HEK293 (cell line): Measurements from ENCODE around the gene R3HDM2.

Experiments used
- AEBP2 ChIP-seq: fragments of 450-650 bp; formaldehyde crosslinking; IDR thresholded peaks from 2 replicates; pipeline ENCODE4 v1.5.1; 2016; ENCODE audit warnings: missing biosample characterization, missing genetic modification characterization, borderline replicate concordance
- ATF2 ChIP-seq: fragments of 450-650 bp; formaldehyde crosslinking; IDR thresholded peaks from 2 replicates; pipeline ENCODE4 v1.5.1; 2016; ENCODE audit warnings: missing biosample characterization, missing genetic modification characterization, low read depth
- CTCF ChIP-seq: fragments of 450-650 bp; formaldehyde crosslinking; IDR thresholded peaks from 2 replicates; pipeline ENCODE4 v1.5.1; 2016; ENCODE audit warnings: missing biosample characterization, missing genetic modification characterization
- FEZF1 ChIP-seq: fragments of 450-650 bp; formaldehyde crosslinking; IDR thresholded peaks from 2 replicates; pipeline ENCODE4 v1.5.1; 2016; ENCODE audit warnings: missing biosample characterization, missing genetic modification characterization
- KLF16 ChIP-seq: fragments of 450-650 bp; formaldehyde crosslinking; IDR thresholded peaks from 2 replicates; pipeline ENCODE4 v1.5.1; 2017; ENCODE audit warnings: missing biosample characterization, missing genetic modification characterization
- KLF17 ChIP-seq: fragments of 450-650 bp; formaldehyde crosslinking; IDR thresholded peaks from 2 replicates; pipeline ENCODE4 v1.5.1; 2016; ENCODE audit warnings: missing biosample characterization, missing genetic modification characterization
- SP3 ChIP-seq: fragments of 450-650 bp; formaldehyde crosslinking; IDR thresholded peaks from 2 replicates; pipeline ENCODE4 v1.5.1; 2016; ENCODE audit warnings: missing biosample characterization, missing genetic modification characterization
- ZBTB11 ChIP-seq: fragments of 450-650 bp; formaldehyde crosslinking; conservative IDR thresholded peaks from 2 replicates; pipeline ENCODE4 v1.5.1; 2016; ENCODE audit warnings: low read depth, missing biosample characterization, missing genetic modification characterization
- ZBTB44 ChIP-seq: fragments of 450-650 bp; IDR thresholded peaks from 2 replicates; pipeline ENCODE4 v1.5.1; 2018; ENCODE audit warnings: missing biosample characterization, mild to moderate bottlenecking, missing genetic modification characterization
- ZBTB8A ChIP-seq: fragments of 450-650 bp; formaldehyde crosslinking; IDR thresholded peaks from 2 replicates; pipeline ENCODE4 v1.5.1; 2016; ENCODE audit warnings: missing biosample characterization, missing genetic modification characterization
- ZEB2 ChIP-seq: fragments of 450-650 bp; formaldehyde crosslinking; IDR thresholded peaks from 2 replicates; pipeline ENCODE4 v1.5.1; 2016; ENCODE audit warnings: missing biosample characterization, missing genetic modification characterization
- ZFP69B ChIP-seq: fragments of 450-650 bp; formaldehyde crosslinking; IDR thresholded peaks from 2 replicates; pipeline ENCODE4 v1.5.1; 2016; ENCODE audit warnings: missing biosample characterization, missing genetic modification characterization
- ZNF174 ChIP-seq: fragments of 450-650 bp; formaldehyde crosslinking; IDR thresholded peaks from 2 replicates; pipeline ENCODE4 v1.5.0; 2017; ENCODE audit warnings: missing biosample characterization, mild to moderate bottlenecking, missing genetic modification characterization
- ZNF341 ChIP-seq: fragments of 450-650 bp; formaldehyde crosslinking; IDR thresholded peaks from 2 replicates; pipeline ENCODE4; 2016; ENCODE audit warnings: low read depth, missing biosample characterization, missing genetic modification characterization
- ZNF404 ChIP-seq: fragments of 450-650 bp; formaldehyde crosslinking; IDR thresholded peaks from 2 replicates; pipeline ENCODE4 v1.5.1; 2017; ENCODE audit warnings: missing biosample characterization, missing genetic modification characterization
- ZNF580 ChIP-seq: fragments of 450-650 bp; formaldehyde crosslinking; IDR thresholded peaks from 2 replicates; pipeline ENCODE4 v1.5.1; 2016; ENCODE audit warnings: missing biosample characterization, missing genetic modification characterization
- ZNF600 ChIP-seq: fragments of 450-650 bp; formaldehyde crosslinking; IDR thresholded peaks from 2 replicates; pipeline ENCODE4 v1.5.1; 2016; ENCODE audit warnings: missing biosample characterization, missing genetic modification characterization
- ZNF639 ChIP-seq: fragments of 450-650 bp; formaldehyde crosslinking; IDR thresholded peaks from 2 replicates; pipeline ENCODE4 v1.5.1; 2016; ENCODE audit warnings: missing biosample characterization, missing genetic modification characterization
- ZNF792 ChIP-seq: fragments of 450-650 bp; formaldehyde crosslinking; IDR thresholded peaks from 2 replicates; pipeline ENCODE4 v1.5.1; 2016; ENCODE audit warnings: missing biosample characterization, missing genetic modification characterization
- ZNF843 ChIP-seq: fragments of 450-650 bp; formaldehyde crosslinking; IDR thresholded peaks from 2 replicates; pipeline ENCODE4 v1.5.1; 2016; ENCODE audit warnings: missing biosample characterization, missing genetic modification characterization
- ZSCAN18 ChIP-seq: fragments of 450-650 bp; formaldehyde crosslinking; IDR thresholded peaks from 2 replicates; pipeline ENCODE4 v1.5.1; 2016; ENCODE audit warnings: missing biosample characterization, missing genetic modification characterization

The R3HDM2 gene

GRCh38 chr12:57459055-57459749, 28.4 kb upstream of the R3HDM2 start (continued):
- TF ChIP-seq CTCF (peak; percentile 95), ATF2 (tag by site-specific recombination) (no peak), FEZF1 (tag by site-specific recombination) (peak; percentile 64), KLF17 (tag by site-specific recombination) (no peak; the same call in none of the 2 replicates), ZSCAN18 (tag by site-specific recombination) (no peak), KLF16 (peak; percentile 6; the same call in 1 of the 2 replicates), ZNF792 (no peak), AEBP2 (no peak), ZNF639 (tag by site-specific recombination) (peak; percentile 59; the same call in 1 of the 2 replicates), ZNF341 (peak; percentile 62), ZNF580 (tag by site-specific recombination) (peak; percentile 76), ZBTB8A (tag by site-specific recombination) (peak; percentile 95), ZNF174 (tag by site-specific recombination) (no peak), ZNF843 (tag by site-specific recombination) (0 out of 2 replicates have a peak, but pooled peaks have one; percentile 47), ZNF600 (tag by site-specific recombination) (peak; percentile 77), ZBTB44 (peak; percentile 41; the same call in 1 of the 2 replicates), ZNF404 (tag by site-specific recombination) (0 out of 2 replicates have a peak, but pooled peaks have one; percentile 16), SP3 (tag by site-specific recombination) (peak; percentile 65), ZFP69B (tag by site-specific recombination) (peak; percentile 36; the same call in 1 of the 2 replicates), ZBTB11 (tag by site-specific recombination) (0 out of 2 replicates have a peak, but pooled peaks have one; percentile 23), ZEB2 (tag by site-specific recombination) (peak; percentile 82)
